Right lung (tissue), 5 donors: ENCODE results near the gene IARS2. TPM values are rescaled to one million over a fixed set of nuclear protein-coding genes. Genes with fewer than 3 reads are reported as not detected.
"Not testable (repeated sequence)": the region's sequence is repeated elsewhere in the genome, so short reads cannot be mapped to it uniquely, and the experiment has no call there.

ENCODE experiments used
- DNase-seq, 2 donors: peaks; one replicate each; pipeline ENCODE4 v3.0.0-alpha.2; 2013
- polyA plus RNA-seq, 5 donors: library from polyadenylated mRNA; unstranded; fragments of 120-200 nt; gene quantifications; one replicate each; pipeline versions ENCODE4 v1.2.1 to v1.2.3, GENCODE V29; 2013; ENCODE audit warnings: inconsistent platforms in 1 of 5, low replicate concordance in 1 of 5; ENCODE audit not compliant: insufficient read length in 5 of 5, insufficient read depth in 1 of 5

Gene IARS2
- polyA plus RNA-seq, 5 donors = 63.0 to 76.4 (median 74.8) TPM

DNA sequence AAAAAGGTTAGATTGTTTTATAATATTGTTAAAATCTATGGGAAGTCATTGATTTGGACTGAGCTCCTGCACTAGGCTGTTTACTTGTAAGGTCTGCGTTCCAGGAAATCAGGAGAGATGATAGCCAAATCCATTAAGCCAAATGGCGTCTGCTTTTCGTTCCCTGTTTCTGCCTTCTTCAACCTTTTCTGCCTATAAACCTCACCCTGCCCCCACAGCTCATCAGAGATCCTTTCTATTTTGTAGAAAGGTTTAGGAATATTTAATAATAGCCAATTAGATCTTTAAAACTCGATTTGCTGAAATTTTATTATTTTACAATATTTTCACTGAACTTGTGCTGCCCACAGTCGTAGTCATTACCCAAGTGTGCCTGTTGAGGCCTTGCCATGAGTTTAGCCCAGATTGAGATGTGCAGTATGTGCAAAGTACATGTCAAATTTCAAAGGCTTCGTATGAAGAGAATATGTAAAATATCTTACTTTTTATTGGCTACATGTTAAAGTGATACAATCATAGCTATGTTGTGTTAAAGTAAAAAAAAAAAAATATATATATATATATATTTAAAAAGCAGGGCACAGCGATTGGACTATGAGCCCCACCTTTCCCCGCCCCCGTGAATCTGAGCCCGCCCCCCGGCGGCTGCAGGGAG lies 444 bp upstream of the IARS2 start:
- DNase-seq = no peak

DNA sequence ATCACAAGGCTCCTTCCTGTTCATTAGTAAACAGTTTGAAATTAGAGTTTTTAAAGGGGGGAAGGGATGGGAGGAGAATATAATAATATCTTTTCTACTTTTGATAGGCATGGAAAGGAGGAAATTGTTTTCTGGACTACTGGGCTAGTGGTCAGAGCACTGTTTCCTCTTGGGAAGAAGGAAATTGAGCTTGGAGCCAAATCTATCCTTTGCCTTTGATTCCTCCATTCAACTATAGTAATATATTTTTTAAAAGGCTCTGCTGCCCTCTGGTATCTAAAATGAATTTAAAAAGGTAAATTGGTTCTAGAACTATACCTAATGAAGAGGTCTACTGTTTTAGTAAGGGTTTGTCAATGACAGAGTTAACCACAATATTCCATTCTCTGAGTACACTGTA lies 5.9 kb downstream of the IARS2 start:
- no peak for DNase-seq

GRCh38 chr1:220110473-220110872 lies 16.5 kb downstream of the IARS2 start:
- not testable (repeated sequence) for DNase-seq

DNA sequence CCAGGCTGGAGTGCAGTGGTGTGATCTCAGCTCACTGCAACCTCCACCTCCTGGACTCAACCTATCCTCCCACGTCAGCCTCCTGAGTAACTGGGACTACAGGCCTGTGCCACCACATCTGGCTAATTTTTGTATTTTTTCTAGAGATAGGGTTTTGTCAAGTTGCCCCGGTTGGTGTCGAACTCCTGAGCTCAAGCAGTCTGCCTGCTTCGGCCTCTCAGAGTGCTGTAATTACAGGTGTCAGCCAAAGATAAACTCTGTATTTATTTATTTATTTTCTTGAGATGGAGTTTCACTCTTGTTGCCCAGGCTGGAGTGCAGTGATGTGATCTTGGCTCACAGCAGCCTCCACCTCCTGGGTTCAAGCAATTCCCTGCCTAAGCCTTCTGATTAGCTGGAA lies 18.7 kb downstream of the IARS2 start:
- DNase-seq = not testable (repeated sequence)

- DNase-seq = no peak
Measured at GRCh38 chr1:220113136-220113695, 19.3 kb downstream of the IARS2 start.

DNA sequence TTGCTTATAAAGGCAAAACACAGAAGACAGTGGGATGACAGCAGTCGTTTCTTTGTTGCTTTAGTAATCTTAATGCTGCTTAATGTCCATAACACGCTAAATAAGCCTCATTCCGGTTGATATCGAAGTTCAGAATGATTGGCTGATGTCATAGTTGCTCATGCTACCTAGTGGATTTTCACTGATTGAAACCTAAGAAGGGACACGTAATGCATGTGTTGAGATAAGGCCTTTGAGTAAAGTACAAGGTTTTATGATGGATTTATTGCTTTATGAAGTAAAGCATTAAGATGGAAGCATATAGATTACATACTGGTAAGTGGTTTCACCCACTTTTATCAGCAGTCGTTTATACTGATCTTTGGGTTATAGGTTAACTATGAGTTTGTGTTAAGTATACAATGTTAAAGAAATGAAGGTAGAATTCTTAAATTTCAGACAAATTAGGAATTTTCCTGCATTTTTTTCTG lies 25.1 kb downstream of the IARS2 start:
- no peak for DNase-seq

DNA sequence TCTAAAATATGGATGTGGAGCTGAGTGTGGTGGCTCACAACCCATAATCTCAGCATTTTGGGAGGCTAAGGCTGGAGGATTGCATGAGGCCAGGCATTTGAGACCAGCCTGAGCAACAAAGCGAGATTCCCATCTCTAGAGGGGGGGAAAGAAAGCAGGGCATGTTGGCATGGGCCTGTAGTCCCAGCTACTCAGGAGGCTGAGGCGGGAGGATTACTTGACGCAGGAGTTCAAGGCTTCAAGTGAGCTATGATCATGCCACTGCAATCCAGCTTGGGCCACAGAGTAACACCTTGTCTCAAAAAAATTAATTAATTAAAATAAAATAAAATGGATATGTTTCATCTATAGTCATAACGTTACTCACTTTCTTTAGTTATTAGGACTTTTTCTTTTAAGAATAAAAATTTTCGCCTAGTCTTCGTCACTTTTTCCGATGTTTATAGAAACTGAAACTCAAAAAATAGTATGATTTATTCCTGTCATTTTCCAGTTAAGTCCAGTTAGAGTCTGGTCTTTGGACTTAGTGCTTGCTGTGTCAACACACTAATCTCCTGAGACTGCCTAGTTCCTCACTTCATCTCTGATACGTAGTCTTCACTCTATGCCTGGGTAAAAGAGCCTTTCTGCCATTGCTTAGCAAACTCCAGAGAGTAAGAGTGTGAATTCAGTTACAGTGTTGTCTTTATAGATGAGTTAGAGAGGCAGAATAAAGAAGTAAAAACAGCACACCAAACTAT lies 28.0 kb downstream of the IARS2 start:
- DNase-seq = no peak

DNA sequence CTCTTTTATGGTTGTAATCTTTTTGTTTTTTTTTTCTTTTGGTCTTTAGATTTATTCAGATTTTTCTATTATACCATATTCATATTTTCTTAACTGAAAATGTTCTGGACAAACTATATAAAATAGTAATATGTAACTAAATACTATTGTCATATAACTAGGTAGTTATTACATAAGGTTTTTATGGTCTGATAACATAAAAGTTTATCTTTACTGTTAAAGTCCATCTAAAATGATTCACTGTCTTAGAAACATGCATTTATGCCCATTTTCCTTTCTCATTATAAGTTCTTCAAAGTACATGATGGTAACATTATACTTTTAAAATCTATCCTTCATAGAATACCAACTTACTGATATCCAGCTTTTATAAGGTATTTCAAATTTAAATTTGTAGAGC lies 29.1 kb downstream of the IARS2 start:
- DNase-seq = no peak

- DNase-seq = no peak
Measured at GRCh38 chr1:220123889-220124288, 30.0 kb downstream of the IARS2 start.

- no peak for DNase-seq
Measured at GRCh38 chr1:220124542-220124941, 30.6 kb downstream of the IARS2 start.

DNA sequence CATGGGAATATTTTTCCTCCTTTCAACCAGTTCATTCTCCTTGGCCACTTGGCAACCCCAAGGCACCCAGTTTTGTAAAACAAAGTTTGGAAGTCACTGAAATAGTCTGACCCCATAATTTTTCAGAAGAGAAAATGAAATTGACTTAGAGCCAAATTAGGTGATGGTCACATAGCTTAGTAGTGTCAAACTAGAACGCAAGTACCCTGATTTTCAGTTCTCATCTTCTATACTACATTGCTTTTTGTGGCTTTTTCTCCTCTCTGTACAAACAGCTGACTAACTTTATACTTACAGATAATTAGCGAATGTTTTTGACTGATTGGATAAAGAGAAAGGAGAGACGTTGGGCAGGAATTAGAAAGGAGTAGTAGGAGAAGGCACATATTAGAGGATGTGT lies 33.1 kb downstream of the IARS2 start:
- DNase-seq = no peak

- no peak for DNase-seq
Measured at GRCh38 chr1:220129479-220130210, 35.7 kb downstream of the IARS2 start.

DNA sequence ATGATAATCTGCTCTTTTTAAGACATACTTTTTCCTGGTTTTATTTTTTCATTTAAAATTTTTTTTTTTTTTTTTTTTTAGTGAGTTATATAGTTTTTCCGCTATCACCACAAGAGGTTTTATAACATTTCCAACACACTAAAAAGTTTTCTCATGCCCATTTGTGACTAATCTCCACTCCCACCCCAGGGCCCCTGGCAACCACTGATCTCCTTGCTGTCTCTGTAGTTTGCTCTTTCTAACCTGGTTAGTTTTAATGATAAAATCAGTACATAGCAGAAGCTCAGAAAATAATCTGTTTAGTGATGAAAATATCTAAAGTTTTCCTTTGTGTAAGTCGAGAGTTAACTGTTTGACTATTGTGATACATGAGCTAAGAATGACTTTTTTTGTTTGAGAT lies 41.8 kb downstream of the IARS2 start:
- DNase-seq = no peak

DNA sequence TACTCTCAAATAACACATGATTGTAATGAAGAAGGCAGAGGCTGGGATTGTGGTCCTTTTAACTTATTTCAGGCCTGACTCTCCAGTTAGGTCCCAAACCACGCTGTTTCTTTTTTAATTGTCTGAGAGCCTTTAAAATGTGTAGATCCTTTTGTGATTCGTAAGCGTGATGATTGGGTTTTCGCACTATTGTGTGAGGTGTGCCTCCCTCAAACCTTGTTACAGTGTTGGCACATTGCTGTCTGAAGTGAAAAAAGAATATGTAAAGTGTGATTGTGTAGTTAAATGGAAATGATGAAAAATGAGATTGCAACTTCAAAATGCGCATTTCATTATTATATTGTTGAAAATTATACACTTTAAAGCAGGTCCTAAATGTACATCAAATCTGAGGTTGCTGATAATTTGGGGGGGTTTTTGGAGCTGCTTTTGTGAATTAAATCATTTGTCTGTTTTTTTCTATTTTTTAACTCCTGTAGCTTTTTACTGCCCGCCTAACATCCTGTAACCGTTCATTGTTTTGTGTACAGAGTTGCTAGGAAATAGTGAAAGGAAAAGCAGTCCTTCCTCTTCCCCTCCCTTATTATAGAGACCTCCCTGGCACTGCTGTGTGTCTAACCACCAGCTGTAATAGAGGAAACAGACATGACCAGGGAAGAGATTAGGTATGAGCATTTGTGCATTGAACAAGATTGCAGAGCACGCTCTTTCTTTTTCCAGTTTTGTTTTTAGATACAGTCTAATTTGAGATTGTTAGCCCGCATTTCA lies 43.3 kb downstream of the IARS2 start:
- DNase-seq = peak; percentile 12 to 23

- DNase-seq = no peak
Measured at GRCh38 chr1:220139966-220140365, 46.0 kb downstream of the IARS2 start.

GRCh38 chr1:220144051-220144450 lies 50.1 kb downstream of the IARS2 start:
- no peak for DNase-seq

DNA sequence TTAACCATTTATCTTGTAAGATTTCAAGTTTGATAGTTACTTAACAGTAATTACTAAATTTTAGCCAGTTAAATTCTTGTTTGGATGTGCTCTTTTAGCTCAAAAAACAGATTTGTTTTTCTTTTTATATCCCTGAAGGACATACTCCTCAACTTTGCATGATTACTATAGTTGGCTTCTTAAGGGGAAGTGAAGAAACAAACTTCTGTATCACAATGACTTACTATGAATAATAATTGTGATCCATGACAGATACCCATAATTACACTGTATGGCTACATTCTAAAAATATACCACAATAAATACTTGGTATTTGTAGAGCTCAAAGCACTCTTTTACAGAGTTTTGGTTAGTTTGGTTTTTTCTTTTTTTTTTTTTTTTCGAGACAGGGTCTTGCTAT lies 55.8 kb downstream of the IARS2 start:
- DNase-seq = no peak

- no peak for DNase-seq
Measured at GRCh38 chr1:220151454-220151853, 57.5 kb downstream of the IARS2 start.

DNA sequence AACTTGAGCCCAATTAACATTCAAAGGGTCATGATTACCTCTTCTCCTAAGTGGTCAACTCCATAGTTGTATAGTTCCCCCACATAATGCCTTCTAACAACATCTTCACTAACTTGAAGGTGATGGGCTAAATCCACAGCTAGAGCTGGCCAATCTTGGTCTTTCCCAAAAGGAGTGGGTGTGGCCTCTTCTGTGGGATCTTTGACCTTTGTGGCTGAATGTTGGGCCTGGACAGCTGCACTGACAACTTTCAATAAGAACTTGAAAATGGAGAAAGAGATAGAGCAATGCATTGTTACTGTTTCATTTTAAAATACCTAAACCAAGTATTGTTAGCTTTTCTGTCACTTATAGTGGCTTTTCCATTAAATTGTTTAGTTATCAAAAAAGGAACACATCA lies 59.2 kb downstream of the IARS2 start:
- DNase-seq = no peak

DNA sequence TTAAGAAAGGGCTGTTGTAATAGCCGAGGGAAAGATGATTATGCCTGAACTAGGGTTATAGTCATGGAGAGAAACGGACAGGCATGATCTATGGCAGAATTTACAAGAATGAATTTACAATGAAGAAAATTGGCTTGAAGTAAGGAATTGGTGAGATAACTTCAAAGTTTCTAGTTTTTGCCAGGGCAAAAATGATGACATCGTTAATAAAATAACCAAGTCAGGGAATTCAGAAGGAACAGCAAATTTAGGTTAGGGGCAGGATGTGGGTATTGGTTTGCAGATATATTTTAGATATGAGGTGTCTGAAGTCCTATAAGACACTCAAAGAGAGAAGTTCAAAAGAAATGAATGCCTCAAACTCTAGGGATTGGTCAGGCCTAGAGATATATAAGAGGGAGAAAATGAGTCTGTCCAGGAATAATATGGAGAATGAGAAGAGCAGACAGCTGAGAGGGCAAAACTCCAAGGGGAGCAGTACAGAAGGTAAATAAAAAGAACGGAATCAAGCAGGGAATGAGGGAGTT lies 62.8 kb downstream of the IARS2 start:
- DNase-seq = no peak

DNA sequence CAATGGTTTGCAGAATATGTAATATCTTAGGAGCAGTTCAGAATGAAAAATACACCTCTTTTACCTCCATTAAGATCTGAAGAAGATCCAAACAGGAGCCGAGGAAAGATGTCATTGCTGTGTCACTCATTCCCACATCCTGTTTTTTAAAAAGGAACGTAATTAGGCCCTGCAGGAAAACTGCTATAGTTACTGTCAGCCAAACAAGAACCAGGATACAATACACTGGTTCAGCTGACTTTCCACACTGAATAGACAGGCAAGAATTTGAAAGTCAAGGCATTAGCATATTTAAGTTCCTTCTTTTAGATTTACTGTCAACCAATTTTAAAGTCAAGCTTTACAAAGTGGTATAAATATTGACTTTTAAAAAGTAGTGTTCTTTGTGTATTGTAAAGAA lies 63.8 kb downstream of the IARS2 start:
- no peak for DNase-seq
